GM19023 (cell line): ENCODE data around the gene KSR1.
"Not testable (repeated sequence)": the region's sequence is repeated elsewhere in the genome, so short reads cannot be mapped to it uniquely, and the experiment has no call there.

Experiments used
- ATAC-seq: cut with Tn5 transposase; IDR thresholded peaks from one replicate; pipeline ENCODE4 v1.9.1; 2021; ENCODE audit warnings: mild to moderate bottlenecking, moderate library complexity; ENCODE audit not compliant: unreplicated experiment

KSR1 gene

GRCh38 chr17:27651411-27652345 is 195.4 kb downstream of the KSR1 start:
- ATAC-seq: no peak

- ATAC-seq: not testable (repeated sequence)
Observed at GRCh38 chr17:27653449-27653971, 197.3 kb downstream of the KSR1 start.

- no peak for ATAC-seq
Observed at GRCh38 chr17:27654136-27654535, 197.9 kb downstream of the KSR1 start.

GRCh38 chr17:27654654-27655524 is 198.6 kb downstream of the KSR1 start:
- ATAC-seq: no peak

- ATAC-seq: not testable (repeated sequence)
Observed at GRCh38 chr17:27655525-27656111, 199.4 kb downstream of the KSR1 start.

- ATAC-seq: not testable (repeated sequence)
Observed at GRCh38 chr17:27656620-27657019, 200.4 kb downstream of the KSR1 start.

GRCh38 chr17:27657620-27658019 is 201.4 kb downstream of the KSR1 start:
- ATAC-seq: no peak

- no peak for ATAC-seq
Observed at GRCh38 chr17:27659683-27660082, 203.4 kb downstream of the KSR1 start.

- no peak for ATAC-seq
Observed at GRCh38 chr17:27660436-27660835, 204.2 kb downstream of the KSR1 start.

- ATAC-seq: no peak
Observed at GRCh38 chr17:27663936-27664605, 207.8 kb downstream of the KSR1 start.

GRCh38 chr17:27664606-27664965 is 208.3 kb downstream of the KSR1 start:
- no peak for ATAC-seq

- no peak for ATAC-seq
Observed at GRCh38 chr17:27665549-27665948, 209.3 kb downstream of the KSR1 start.

- not testable (repeated sequence) for ATAC-seq
Observed at GRCh38 chr17:27666270-27666669, 210.0 kb downstream of the KSR1 start.

GRCh38 chr17:27666831-27667560 is 210.7 kb downstream of the KSR1 start:
- no peak for ATAC-seq

- no peak for ATAC-seq
Observed at GRCh38 chr17:27667656-27668487, 211.6 kb downstream of the KSR1 start.

GRCh38 chr17:27668488-27668823 is 212.2 kb downstream of the KSR1 start:
- ATAC-seq: no peak

- no peak for ATAC-seq
Observed at GRCh38 chr17:27669136-27669535, 212.9 kb downstream of the KSR1 start.

GRCh38 chr17:27669850-27670249 is 213.6 kb downstream of the KSR1 start:
- ATAC-seq: no peak
